SU-DHL-6 (cell line): ENCODE data around the gene ALX4.

Source experiments
- H2AFZ ChIP-seq: fragments of 200-600 bp; sonication (generic); 2 replicates; pipeline ENCODE4 v1.6.1; 2014; ENCODE audit warnings: low read depth, mild to moderate bottlenecking, moderate library complexity, mixed read lengths, antibody characterized with exemption, low read length; ENCODE audit not compliant: severe bottlenecking
- H3F3A ChIP-seq: fragments of 200-600 bp; shearing (Covaris generic); 2 replicates; pipeline ENCODE4 v1.6.0; 2016; ENCODE audit warnings: antibody characterized with exemption, mild to moderate bottlenecking; ENCODE audit not compliant: insufficient read depth
- H3K27ac ChIP-seq: fragments of 200-600 bp; sonication (generic); 2 replicates; pipeline ENCODE4 v1.5.1; 2016; ENCODE audit warnings: low read depth, mild to moderate bottlenecking, low read length, moderate library complexity, mixed read lengths
- H3K27me3 ChIP-seq: fragments of 200-600 bp; sonication (generic), shearing (Covaris generic); 2 replicates; pipeline ENCODE4 v1.6.0; 2014; ENCODE audit warnings: mild to moderate bottlenecking, low read length
- H3K36me3 ChIP-seq: fragments of 200-600 bp; sonication (generic); 2 replicates; pipeline ENCODE4 v1.6.1; 2014; ENCODE audit warnings: mild to moderate bottlenecking, low read length, mixed read lengths
- H3K4me2 ChIP-seq: fragments of 300-600, 200-600 bp; shearing (Covaris generic), sonication (generic); 2 replicates; pipeline ENCODE4 v1.6.0; 2014; ENCODE audit warnings: low read length, low read depth, mild to moderate bottlenecking; ENCODE audit not compliant: poor library complexity, severe bottlenecking
- H3K4me3 ChIP-seq: fragments of 200-600 bp; sonication (generic); 2 replicates; pipeline ENCODE4 v1.5.1; 2014; ENCODE audit warnings: antibody characterized with exemption, low read length, mild to moderate bottlenecking, mixed read lengths; ENCODE audit not compliant: insufficient read depth, poor library complexity, severe bottlenecking
- H3K79me2 ChIP-seq: fragments of 200-600 bp; sonication (generic); 2 replicates; pipeline ENCODE4 v1.6.1; 2014; ENCODE audit warnings: mild to moderate bottlenecking, low read length, moderate library complexity; ENCODE audit not compliant: insufficient read depth
- H3K9ac ChIP-seq: fragments of 200-600 bp; sonication (generic); 2 replicates; pipeline ENCODE4 v1.7.0; 2014; ENCODE audit warnings: mild to moderate bottlenecking, low read length
- H3K9me2 ChIP-seq: fragments of 200-600 bp; sonication (generic); replicated peaks from 2 replicates; pipeline ENCODE4 v1.6.1; 2014; ENCODE audit warnings: low read length; ENCODE audit not compliant: insufficient read depth
- H3K9me3 ChIP-seq: fragments of 200-600 bp; sonication (generic); 2 replicates; pipeline ENCODE4 v1.6.1; 2014; ENCODE audit warnings: low read length, mixed read lengths; ENCODE audit not compliant: insufficient read depth
- H4K20me1 ChIP-seq: fragments of 200-600 bp; sonication (generic); 2 replicates; pipeline ENCODE4 v1.6.1; 2014; ENCODE audit warnings: low read depth, mild to moderate bottlenecking, antibody characterized with exemption, low read length, moderate library complexity, mixed read lengths
- EZH2phosphoT487 ChIP-seq: fragments of 200-600 bp; sonication (generic), shearing (Covaris generic); conservative IDR thresholded peaks from 2 replicates; pipeline ENCODE4 v1.6.1; 2018; ENCODE audit warnings: mild to moderate bottlenecking, antibody characterized with exemption, low read length, moderate library complexity, mixed read lengths
- TF ChIP-seq, protein P1 (sequence below): fragments of 200-600 bp; sonication (generic); IDR thresholded peaks from one replicate; pipeline ENCODE4 v1.5.1; 2017; ENCODE audit warnings: antibody characterized with exemption, mild to moderate bottlenecking, low read length, moderate library complexity; ENCODE audit not compliant: insufficient read depth, poor library complexity, severe bottlenecking

ALX4 gene

GRCh38 chr11:44258190-44258489, 51.8 kb downstream of the ALX4 start:
- H2AFZ ChIP-seq = no peak overlapping the region
- no peak overlapping the region for H3K4me2 ChIP-seq
- no peaks in the 10 kb centered on the region for H3F3A ChIP-seq
- H3K36me3 ChIP-seq = 0 out of 2 replicates have a peak, but pooled peaks cover under 1% of the 10 kb centered on the region
- no peaks in the 10 kb centered on the region for H3K79me2 ChIP-seq
- TF ChIP-seq, protein P1, sequence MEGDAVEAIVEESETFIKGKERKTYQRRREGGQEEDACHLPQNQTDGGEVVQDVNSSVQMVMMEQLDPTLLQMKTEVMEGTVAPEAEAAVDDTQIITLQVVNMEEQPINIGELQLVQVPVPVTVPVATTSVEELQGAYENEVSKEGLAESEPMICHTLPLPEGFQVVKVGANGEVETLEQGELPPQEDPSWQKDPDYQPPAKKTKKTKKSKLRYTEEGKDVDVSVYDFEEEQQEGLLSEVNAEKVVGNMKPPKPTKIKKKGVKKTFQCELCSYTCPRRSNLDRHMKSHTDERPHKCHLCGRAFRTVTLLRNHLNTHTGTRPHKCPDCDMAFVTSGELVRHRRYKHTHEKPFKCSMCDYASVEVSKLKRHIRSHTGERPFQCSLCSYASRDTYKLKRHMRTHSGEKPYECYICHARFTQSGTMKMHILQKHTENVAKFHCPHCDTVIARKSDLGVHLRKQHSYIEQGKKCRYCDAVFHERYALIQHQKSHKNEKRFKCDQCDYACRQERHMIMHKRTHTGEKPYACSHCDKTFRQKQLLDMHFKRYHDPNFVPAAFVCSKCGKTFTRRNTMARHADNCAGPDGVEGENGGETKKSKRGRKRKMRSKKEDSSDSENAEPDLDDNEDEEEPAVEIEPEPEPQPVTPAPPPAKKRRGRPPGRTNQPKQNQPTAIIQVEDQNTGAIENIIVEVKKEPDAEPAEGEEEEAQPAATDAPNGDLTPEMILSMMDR = no peak
- TF ChIP-seq EZH2phosphoT487 = no peak
- H4K20me1 ChIP-seq = no peaks in the 10 kb centered on the region
- H3K9me2 ChIP-seq = no peaks in the 10 kb centered on the region
- no peak overlapping the region for H3K4me3 ChIP-seq
- no peak overlapping the region for H3K27ac ChIP-seq
- H3K9ac ChIP-seq = no peak overlapping the region
- H3K9me3 ChIP-seq = peaks cover 4% of the 10 kb centered on the region; the same call in 1 of the 2 replicates
- no peaks in the 10 kb centered on the region for H3K27me3 ChIP-seq

GRCh38 chr11:44257338-44258189, 52.4 kb downstream of the ALX4 start:
- Histone ChIP-seq H3K9me2 (no peaks in the 10 kb centered on the region), H3K4me3 (no peak overlapping the region), H4K20me1 (no peaks in the 10 kb centered on the region), H3K27ac (no peak overlapping the region), H3K9me3 (peaks cover 9% of the 10 kb centered on the region; the same call in 1 of the 2 replicates), H3K4me2 (no peak overlapping the region), H2AFZ (no peak overlapping the region), H3K36me3 (0 out of 2 replicates have a peak, but pooled peaks cover 6% of the 10 kb centered on the region), H3K27me3 (no peaks in the 10 kb centered on the region), H3K9ac (no peak overlapping the region), H3F3A (no peaks in the 10 kb centered on the region), H3K79me2 (no peaks in the 10 kb centered on the region)
- no peak for TF ChIP-seq EZH2phosphoT487
- TF ChIP-seq, protein P1 = no peak

DNA sequence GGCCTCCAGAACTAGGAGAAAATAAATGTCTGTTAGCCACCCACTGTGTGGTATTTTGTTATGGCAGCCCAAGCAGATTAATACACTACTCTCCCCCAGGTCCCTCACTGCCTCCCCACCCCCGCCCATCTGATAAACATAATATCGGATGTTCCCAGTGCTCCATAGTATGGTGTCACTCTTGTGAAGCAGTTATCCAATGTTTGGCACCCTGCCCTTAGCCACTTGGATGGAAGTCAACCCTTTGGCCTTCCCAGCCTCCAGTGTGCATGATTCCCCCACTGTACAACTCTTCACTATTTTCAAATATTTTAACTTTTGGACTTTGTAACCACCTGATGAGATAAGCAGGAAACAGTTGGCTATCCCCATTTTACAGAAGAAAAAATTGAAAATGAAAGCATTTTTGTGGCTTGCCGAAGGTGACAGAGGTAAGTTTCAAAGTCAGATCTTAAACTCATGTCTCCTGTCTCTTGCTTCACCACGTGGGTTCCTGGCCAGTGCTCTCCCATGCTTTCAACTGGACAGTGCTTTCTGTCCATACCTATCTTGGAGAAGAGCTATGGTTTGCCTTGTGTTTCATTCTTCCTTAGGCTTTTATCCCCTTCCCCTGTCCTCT, 53.2 kb downstream of the ALX4 start:
- Histone ChIP-seq H3K4me3 (no peak overlapping the region), H3K79me2 (no peaks in the 10 kb centered on the region), H3K36me3 (0 out of 2 replicates have a peak, but pooled peaks cover 6% of the 10 kb centered on the region), H3K9me3 (peaks cover 14% of the 10 kb centered on the region; the same call in 1 of the 2 replicates), H4K20me1 (no peaks in the 10 kb centered on the region), H3K27me3 (no peaks in the 10 kb centered on the region), H3K9ac (no peak overlapping the region), H3K27ac (no peak overlapping the region), H3K4me2 (no peak overlapping the region), H3K9me2 (no peaks in the 10 kb centered on the region), H3F3A (no peaks in the 10 kb centered on the region), H2AFZ (no peak overlapping the region)
- no peak for TF ChIP-seq EZH2phosphoT487
- TF ChIP-seq, protein P1 = no peak
